GF-D8 (cell line): ENCODE measurements around the gene PPP2R5A.

Source experiments
- DNase-seq: peaks from one replicate; lab custom pipeline; 2025; lab: John Stamatoyannopoulos, UW

PPP2R5A gene

GRCh38 chr1:212284744-212285684 is at the start of gene PPP2R5A:
PPP2R5A (plus strand) TSS chr1:212285410; CDS start chr1:212286111, 701 bp downstream.
- peak; percentile 96 for DNase-seq

- DNase-seq = no peak
These were observed 49.4 kb upstream of the PPP2R5A start for GRCh38 chr1:212235857-212236256.

GRCh38 chr1:212236664-212237220 is 48.5 kb upstream of the PPP2R5A start:
- no peak for DNase-seq

- no peak for DNase-seq
These were observed 47.6 kb upstream of the PPP2R5A start for GRCh38 chr1:212237651-212238050.

- no peak for DNase-seq
These were observed 46.7 kb upstream of the PPP2R5A start for GRCh38 chr1:212238552-212238951.

GRCh38 chr1:212241501-212241900 is 43.7 kb upstream of the PPP2R5A start:
- DNase-seq = no peak

- DNase-seq = no peak
These were observed 43.3 kb upstream of the PPP2R5A start for GRCh38 chr1:212241957-212242287.

GRCh38 chr1:212242288-212242984 is 42.8 kb upstream of the PPP2R5A start:
- no peak for DNase-seq

GRCh38 chr1:212242985-212243308 is 42.3 kb upstream of the PPP2R5A start:
- DNase-seq = no peak

- DNase-seq = no peak
These were observed 40.8 kb upstream of the PPP2R5A start for GRCh38 chr1:212244441-212244840.

GRCh38 chr1:212247179-212247721 is 38.0 kb upstream of the PPP2R5A start:
- no peak for DNase-seq

GRCh38 chr1:212247988-212248387 is 37.2 kb upstream of the PPP2R5A start:
- no peak for DNase-seq

- no peak for DNase-seq
These were observed 30.3 kb upstream of the PPP2R5A start for GRCh38 chr1:212254853-212255363.

- peak; percentile 78 for DNase-seq
These were observed 29.4 kb upstream of the PPP2R5A start for GRCh38 chr1:212255705-212256307.

GRCh38 chr1:212256369-212256768 is 28.8 kb upstream of the PPP2R5A start:
- peak; percentile 89 for DNase-seq

- DNase-seq = no peak
These were observed 28.1 kb upstream of the PPP2R5A start for GRCh38 chr1:212257157-212257556.

GRCh38 chr1:212259693-212260480 is 25.3 kb upstream of the PPP2R5A start:
- no peak for DNase-seq

GRCh38 chr1:212260557-212261355 is 24.5 kb upstream of the PPP2R5A start:
- DNase-seq = no peak

- DNase-seq = no peak
These were observed 23.8 kb upstream of the PPP2R5A start for GRCh38 chr1:212261361-212261929.

- DNase-seq = no peak
These were observed 18.2 kb upstream of the PPP2R5A start for GRCh38 chr1:212267017-212267416.
